HEK293 (cell line): ENCODE results near the gene SMIM32.

ENCODE experiments used
- CTCF ChIA-PET: fragments of 350-600 bp; formaldehyde crosslinking; extraction: SDS; loops from one replicate; lab custom pipeline; 2021; ENCODE audit warnings: antibody characterized with exemption; lab: Yijun Ruan, JAX
- POLR2A ChIA-PET: fragments of 300-600 bp; formaldehyde crosslinking; extraction: SDS; loops from one replicate; lab custom pipeline; 2020; ENCODE audit warnings: antibody characterized with exemption, inconsistent platforms; lab: Yijun Ruan, JAX
- H3K27ac ChIP-seq: fragments of 200-500 bp; sonication (Bioruptor generic); 2 replicates; pipeline ENCODE4 v1.5.1; 2014; ENCODE audit warnings: low read depth, low read length, control low read depth, inconsistent platforms; ENCODE audit errors: extremely low read depth
- H3K36me3 ChIP-seq, 2 experiments: fragments of 200-500 bp in 1 of 2; sonication (Bioruptor generic) in 1 of 2; 1 replicate in 1 of 2; 2 replicates in 1 of 2; pipeline ENCODE4 v1.5.1; 2014 to 2017; ENCODE audit warnings: inconsistent platforms in 2 of 2, low read length in 2 of 2; ENCODE audit not compliant: control insufficient read depth in 2 of 2, insufficient read depth in 1 of 2
- H3K4me1 ChIP-seq: fragments of 200-500 bp; sonication (Bioruptor generic); 2 replicates; pipeline ENCODE4 v1.5.1; 2014; ENCODE audit warnings: mild to moderate bottlenecking, low read length, inconsistent platforms; ENCODE audit not compliant: control insufficient read depth, insufficient read depth
- H3K4me3 ChIP-seq: 2 replicates; pipeline ENCODE4 v1.5.1; 2011; ENCODE audit warnings: low read depth, mild to moderate bottlenecking, control low read depth, low read length, moderate library complexity
- H3K9me3 ChIP-seq: fragments of 200-500 bp; sonication (Bioruptor generic); 2 replicates; pipeline ENCODE4 v1.5.1; 2014; ENCODE audit warnings: low read depth, low read length, inconsistent platforms; ENCODE audit not compliant: control insufficient read depth, insufficient read depth
- ATF2 ChIP-seq: fragments of 450-650 bp; formaldehyde crosslinking; IDR thresholded peaks from 2 replicates; pipeline ENCODE4 v1.5.1; 2016; ENCODE audit warnings: missing biosample characterization, missing genetic modification characterization, low read depth
- BCL11A ChIP-seq: fragments of 450-650 bp; formaldehyde crosslinking; IDR thresholded peaks from 2 replicates; pipeline ENCODE4 v1.5.1; 2016; ENCODE audit warnings: low read depth, missing biosample characterization, missing genetic modification characterization
- EGR2 ChIP-seq: fragments of 450-650 bp; formaldehyde crosslinking; IDR thresholded peaks from 2 replicates; pipeline ENCODE4 v1.5.1; 2016; ENCODE audit warnings: low read depth, missing biosample characterization, missing genetic modification characterization
- GLI2 ChIP-seq: fragments of 450-650 bp; formaldehyde crosslinking; IDR thresholded peaks from 2 replicates; pipeline ENCODE4; 2017; ENCODE audit warnings: missing biosample characterization, missing genetic modification characterization, low read depth, borderline replicate concordance
- MYNN ChIP-seq: fragments of 450-650 bp; formaldehyde crosslinking; IDR thresholded peaks from 2 replicates; pipeline ENCODE4 v1.5.1; 2016; ENCODE audit warnings: missing biosample characterization, missing genetic modification characterization, borderline replicate concordance
- PRDM6 ChIP-seq: fragments of 450-650 bp; formaldehyde crosslinking; IDR thresholded peaks from 2 replicates; pipeline ENCODE4 v1.5.1; 2017; ENCODE audit warnings: missing biosample characterization, missing genetic modification characterization
- REPIN1 ChIP-seq: fragments of 450-650 bp; formaldehyde crosslinking; IDR thresholded peaks from 2 replicates; pipeline ENCODE4 v1.5.1; 2017; ENCODE audit warnings: missing biosample characterization, missing genetic modification characterization, low read depth
- ZNF140 ChIP-seq: fragments of 450-650 bp; formaldehyde crosslinking; IDR thresholded peaks from 2 replicates; pipeline ENCODE4 v1.5.1; 2016; ENCODE audit warnings: missing biosample characterization, missing genetic modification characterization
- ZNF292 ChIP-seq: fragments of 450-650 bp; formaldehyde crosslinking; IDR thresholded peaks from 2 replicates; pipeline ENCODE4 v1.5.1; 2016; ENCODE audit warnings: low read depth, missing biosample characterization, missing genetic modification characterization, borderline replicate concordance
- ZNF391 ChIP-seq: fragments of 450-650 bp; formaldehyde crosslinking; IDR thresholded peaks from 2 replicates; pipeline ENCODE4 v1.5.1; 2016; ENCODE audit warnings: low read depth, missing biosample characterization, missing genetic modification characterization, borderline replicate concordance
- ZNF394 ChIP-seq: fragments of 450-650 bp; formaldehyde crosslinking; IDR thresholded peaks from 2 replicates; pipeline ENCODE4 v1.5.1; 2016; ENCODE audit warnings: missing biosample characterization, missing genetic modification characterization, mild to moderate bottlenecking, moderate library complexity, borderline replicate concordance
- ZNF416 ChIP-seq: fragments of 450-650 bp; formaldehyde crosslinking; IDR thresholded peaks from 2 replicates; pipeline ENCODE4 v1.5.1; 2016; ENCODE audit warnings: missing biosample characterization, missing genetic modification characterization
- ZNF501 ChIP-seq: fragments of 450-650 bp; formaldehyde crosslinking; IDR thresholded peaks from 2 replicates; pipeline ENCODE4 v1.5.1; 2016; ENCODE audit warnings: missing biosample characterization, missing genetic modification characterization
- ZNF514 ChIP-seq: fragments of 450-650 bp; formaldehyde crosslinking; IDR thresholded peaks from 2 replicates; pipeline ENCODE4 v1.5.1; 2016; ENCODE audit warnings: missing biosample characterization, missing genetic modification characterization
- ZNF518A ChIP-seq: fragments of 450-650 bp; formaldehyde crosslinking; conservative IDR thresholded peaks from 2 replicates; pipeline ENCODE4 v1.5.1; 2016; ENCODE audit warnings: low read depth, missing biosample characterization, missing genetic modification characterization
- ZNF571 ChIP-seq: fragments of 450-650 bp; formaldehyde crosslinking; IDR thresholded peaks from 2 replicates; pipeline ENCODE4 v1.5.0; 2017; ENCODE audit warnings: missing biosample characterization, missing genetic modification characterization
- ZNF610 ChIP-seq: fragments of 450-650 bp; formaldehyde crosslinking; IDR thresholded peaks from 2 replicates; pipeline ENCODE4 v1.5.1; 2016; ENCODE audit warnings: missing biosample characterization, missing genetic modification characterization, borderline replicate concordance
- ZNF654 ChIP-seq: fragments of 450-650 bp; formaldehyde crosslinking; IDR thresholded peaks from 2 replicates; pipeline ENCODE4 v1.5.1; 2016; ENCODE audit warnings: low read depth, missing biosample characterization, missing genetic modification characterization
- ZNF664 ChIP-seq: fragments of 450-650 bp; formaldehyde crosslinking; IDR thresholded peaks from 2 replicates; pipeline ENCODE4 v1.5.1; 2016; ENCODE audit warnings: missing biosample characterization, missing genetic modification characterization
- ZNF830 ChIP-seq: fragments of 450-650 bp; IDR thresholded peaks from 2 replicates; pipeline ENCODE4 v1.5.0; 2018; ENCODE audit warnings: missing biosample characterization, missing genetic modification characterization, low read depth, mild to moderate bottlenecking, moderate library complexity

SMIM32 gene

GRCh38 chr5:136162008-136162407 is 31.0 kb downstream of the SMIM32 start (continued):
- TF ChIP-seq ZNF416 (tag by site-specific recombination) (no peak), ZNF394 (no peak), ZNF501 (tag by site-specific recombination) (no peak), ZNF292 (tag by site-specific recombination) (no peak), PRDM6 (no peak), EGR2 (tag by site-specific recombination) (no peak), ZNF654 (tag by site-specific recombination) (no peak), ZNF664 (tag by site-specific recombination) (no peak)

GRCh38 chr5:136159457-136159856 is 33.5 kb downstream of the SMIM32 start:
- H3K36me3 ChIP-seq, result peaks cover 26 to 74% of the 10 kb centered on the region in 2 experiments
- POLR2A ChIA-PET, result no interaction called here

GRCh38 chr5:136157514-136157913 is 35.4 kb downstream of the SMIM32 start:
- peaks cover 33 to 74% of the 10 kb centered on the region in 2 experiments for H3K36me3 ChIP-seq
- H3K4me1 ChIP-seq, result no peaks in the 10 kb centered on the region
- no peak overlapping the region for H3K27ac ChIP-seq
- POLR2A ChIA-PET, result no interaction called here
- CTCF ChIA-PET, result interaction anchor here (0.8 kb wide), 1 partner anchor 17 kb away, joined by 3 read pairs; no protein-coding TSS in a partner anchor
- H3K9me3 ChIP-seq, result no peaks in the 10 kb centered on the region
- no peak overlapping the region for H3K4me3 ChIP-seq
- TF ChIP-seq ZNF830 (tag by site-specific recombination) (no peak), GLI2 (tag by site-specific recombination) (no peak), ATF2 (no peak), ZNF140 (tag by site-specific recombination) (no peak), ZNF610 (tag by site-specific recombination) (peak; percentile 99)

More at GRCh38 chr5:136159457-136159856, 33.5 kb downstream of the SMIM32 start:
- no peaks in the 10 kb centered on the region for H3K9me3 ChIP-seq
- H3K4me3 ChIP-seq, result no peak overlapping the region
- no peaks in the 10 kb centered on the region for H3K4me1 ChIP-seq
- CTCF ChIA-PET, result interaction anchor here (0.7 kb wide), 1 partner anchor 12 kb away, joined by 9 read pairs; no protein-coding TSS in a partner anchor
- no peak overlapping the region for H3K27ac ChIP-seq
- TF ChIP-seq ZNF514 (tag by site-specific recombination) (no peak), ZNF391 (tag by site-specific recombination) (no peak)
- TF ChIP-seq, all 188 proteins: peak for 0

GRCh38 chr5:136155761-136156160 is 37.2 kb downstream of the SMIM32 start:
- no peak overlapping the region for H3K4me3 ChIP-seq
- peaks cover 27 to 73% of the 10 kb centered on the region in 2 experiments for H3K36me3 ChIP-seq
- ChIA-PET CTCF (interaction anchor here (1.4 kb wide), 1 partner anchor 56 kb away, joined by 12 read pairs; no protein-coding TSS in a partner anchor), POLR2A (no interaction called here)
- no peaks in the 10 kb centered on the region for H3K9me3 ChIP-seq
- H3K27ac ChIP-seq, result no peak overlapping the region
- peaks cover 9% of the 10 kb centered on the region for H3K4me1 ChIP-seq
- TF ChIP-seq BCL11A (tag by site-specific recombination), result no peak
- no peak for TF ChIP-seq REPIN1 (tag by site-specific recombination)
- TF ChIP-seq GLI2 (tag by site-specific recombination), result no peak
- TF ChIP-seq MYNN, result no peak
- TF ChIP-seq ZNF518A (tag by site-specific recombination), result no peak
- TF ChIP-seq ZNF571 (tag by site-specific recombination), result no peak
